ENCODE results near the gene C5orf47. TPM values are rescaled to one million over a fixed set of nuclear protein-coding genes. Genes with fewer than 3 reads are reported as not detected.

C5orf47 gene
- total RNA-seq, 1 donor from 2014 or later, result not detected

DNA sequence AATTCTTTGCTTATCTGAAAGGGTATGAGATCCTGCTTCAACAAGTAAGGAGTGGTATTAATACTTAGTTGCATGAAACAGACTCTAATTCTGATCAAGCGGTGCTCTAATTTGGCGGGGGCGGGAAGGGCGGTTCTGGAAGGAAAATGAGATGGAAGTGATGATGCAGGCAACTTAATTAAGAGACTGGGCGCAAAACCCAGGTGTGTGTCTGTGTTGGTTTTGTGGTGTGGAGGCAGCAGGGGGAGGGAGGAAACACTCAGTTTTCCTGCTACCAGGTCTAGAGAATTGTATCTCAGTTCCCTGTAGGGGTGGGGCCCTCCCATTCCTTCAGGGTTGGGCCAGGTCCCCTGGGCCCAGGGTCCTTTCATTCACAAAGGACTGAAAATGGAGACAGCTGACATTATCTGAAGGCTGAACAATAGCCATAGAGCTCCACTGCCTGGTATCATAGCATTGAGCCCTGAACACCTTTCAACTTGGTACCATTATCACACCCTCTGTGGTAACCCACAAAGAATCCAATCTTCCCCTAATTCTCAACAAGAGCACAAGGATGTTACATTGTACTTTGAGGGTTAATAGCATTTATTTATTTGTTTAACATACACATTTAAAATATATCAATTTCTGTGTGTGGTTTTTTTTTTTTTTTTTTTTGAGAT is 17.2 kb upstream of the C5orf47 start:
- Histone ChIP-seq H3K27me3 (ENCODE audit: control insufficient read depth, insufficient read depth, low read length) (no peaks in the 10 kb centered on the region), H3K4me3 (ENCODE audit: low read depth, low read length) (no peak overlapping the region), H3K36me3 (ENCODE audit: control insufficient read depth, insufficient read depth, low read length) (no peaks in the 10 kb centered on the region)
- no peak for DNase-seq (ENCODE audit: low read depth)
- TF ChIP-seq, protein P1, sequence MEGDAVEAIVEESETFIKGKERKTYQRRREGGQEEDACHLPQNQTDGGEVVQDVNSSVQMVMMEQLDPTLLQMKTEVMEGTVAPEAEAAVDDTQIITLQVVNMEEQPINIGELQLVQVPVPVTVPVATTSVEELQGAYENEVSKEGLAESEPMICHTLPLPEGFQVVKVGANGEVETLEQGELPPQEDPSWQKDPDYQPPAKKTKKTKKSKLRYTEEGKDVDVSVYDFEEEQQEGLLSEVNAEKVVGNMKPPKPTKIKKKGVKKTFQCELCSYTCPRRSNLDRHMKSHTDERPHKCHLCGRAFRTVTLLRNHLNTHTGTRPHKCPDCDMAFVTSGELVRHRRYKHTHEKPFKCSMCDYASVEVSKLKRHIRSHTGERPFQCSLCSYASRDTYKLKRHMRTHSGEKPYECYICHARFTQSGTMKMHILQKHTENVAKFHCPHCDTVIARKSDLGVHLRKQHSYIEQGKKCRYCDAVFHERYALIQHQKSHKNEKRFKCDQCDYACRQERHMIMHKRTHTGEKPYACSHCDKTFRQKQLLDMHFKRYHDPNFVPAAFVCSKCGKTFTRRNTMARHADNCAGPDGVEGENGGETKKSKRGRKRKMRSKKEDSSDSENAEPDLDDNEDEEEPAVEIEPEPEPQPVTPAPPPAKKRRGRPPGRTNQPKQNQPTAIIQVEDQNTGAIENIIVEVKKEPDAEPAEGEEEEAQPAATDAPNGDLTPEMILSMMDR (IDR thresholded peaks at IDR 0.05; ENCODE audit: insufficient read depth, low read length, poor library complexity, severe bottlenecking), result no peak

DNA sequence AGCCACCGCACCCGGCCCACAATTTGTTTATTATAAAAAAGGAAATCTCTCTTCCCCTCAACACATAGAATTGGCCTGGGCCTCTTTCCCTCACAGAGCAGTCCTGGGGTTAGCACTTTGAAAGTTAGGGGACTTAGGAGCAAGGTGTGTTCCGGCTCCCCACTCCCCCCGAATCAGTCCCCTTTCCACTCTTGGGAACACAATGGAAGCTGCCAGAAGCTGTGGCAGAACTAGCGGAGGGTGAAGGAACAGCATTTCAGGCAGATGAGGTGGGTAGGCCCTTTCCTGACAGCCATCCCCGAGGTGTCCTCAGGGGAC is 16.4 kb upstream of the C5orf47 start:
- Histone ChIP-seq H3K27me3 (ENCODE audit: control insufficient read depth, insufficient read depth, low read length) (no peaks in the 10 kb centered on the region), H3K36me3 (ENCODE audit: control insufficient read depth, insufficient read depth, low read length) (no peaks in the 10 kb centered on the region), H3K4me3 (ENCODE audit: low read depth, low read length) (peak overlapping the region; percentile 41)
- TF ChIP-seq, protein P1 (IDR thresholded peaks at IDR 0.05; ENCODE audit: insufficient read depth, low read length, poor library complexity, severe bottlenecking), result no peak
- no peak for DNase-seq (ENCODE audit: low read depth)

DNA sequence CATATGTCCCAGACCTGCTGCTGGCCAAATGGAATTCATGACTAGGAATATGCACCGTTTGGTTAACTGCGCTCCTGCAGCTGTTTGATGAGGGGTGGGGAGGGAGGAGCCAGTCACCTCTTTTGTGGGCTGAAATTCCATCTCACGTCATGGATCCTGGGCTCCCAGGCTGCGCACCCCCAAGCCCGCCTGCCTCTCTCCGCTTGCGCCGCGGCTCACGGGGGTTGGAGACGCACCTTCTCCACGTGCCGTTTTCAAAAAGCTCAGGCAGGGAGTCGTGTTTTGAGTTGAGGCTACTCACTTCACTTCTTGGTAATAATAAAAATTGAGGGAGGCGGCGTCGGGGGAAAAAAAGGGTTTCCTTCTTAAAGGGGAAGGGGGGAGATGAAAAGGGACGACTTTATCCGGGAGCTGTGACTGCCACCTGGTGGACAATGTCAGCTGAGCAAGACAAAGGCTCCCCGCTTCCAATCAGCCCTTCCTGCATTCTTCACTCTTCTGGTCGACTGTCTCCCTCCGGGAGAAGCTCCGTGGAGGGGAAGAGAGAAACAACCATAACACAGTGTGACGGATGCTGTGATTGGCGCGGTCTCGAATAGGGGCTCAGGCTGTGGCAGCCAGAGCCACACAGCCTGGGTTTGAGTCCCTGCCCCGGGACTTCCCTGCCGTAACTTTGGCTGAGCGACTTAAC is 15.9 kb upstream of the C5orf47 start:
- DNase-seq (ENCODE audit: low read depth), result peak; percentile 43

DNA sequence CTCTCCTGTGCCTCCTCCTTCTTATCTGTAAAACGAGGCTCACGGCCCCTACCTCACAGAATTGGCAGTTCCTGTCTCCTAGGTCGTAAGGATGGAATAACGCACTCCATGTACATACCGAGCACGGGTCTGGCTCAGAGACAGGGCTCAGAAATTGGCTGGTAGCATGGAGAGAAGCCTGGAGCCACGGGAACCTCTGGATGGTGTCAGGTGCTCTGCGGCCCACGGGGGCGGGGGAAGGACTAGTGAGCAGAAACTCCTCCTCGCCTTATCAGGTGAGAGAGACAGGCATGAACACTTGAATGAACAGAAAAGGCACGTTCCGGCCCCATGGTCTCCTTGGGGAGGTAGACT is 15.4 kb upstream of the C5orf47 start:
- no peak for DNase-seq (ENCODE audit: low read depth)
- TF ChIP-seq, protein P1 (IDR thresholded peaks at IDR 0.05; ENCODE audit: insufficient read depth, low read length, poor library complexity, severe bottlenecking), result no peak
- H3K4me3 ChIP-seq (ENCODE audit: low read depth, low read length), result peak overlapping the region; percentile 40
- no peaks in the 10 kb centered on the region for H3K36me3 ChIP-seq (ENCODE audit: control insufficient read depth, insufficient read depth, low read length)
- no peaks in the 10 kb centered on the region for H3K27me3 ChIP-seq (ENCODE audit: control insufficient read depth, insufficient read depth, low read length)

More for the DNA sequence above, 15.9 kb upstream of the C5orf47 start:
- Histone ChIP-seq H3K36me3 (ENCODE audit: control insufficient read depth, insufficient read depth, low read length) (no peaks in the 10 kb centered on the region), H3K27me3 (ENCODE audit: control insufficient read depth, insufficient read depth, low read length) (no peaks in the 10 kb centered on the region), H3K4me3 (ENCODE audit: low read depth, low read length) (peak overlapping the region; percentile 41)
- TF ChIP-seq, protein P1 (IDR thresholded peaks at IDR 0.05; ENCODE audit: insufficient read depth, low read length, poor library complexity, severe bottlenecking), result peak; percentile 74

DNA sequence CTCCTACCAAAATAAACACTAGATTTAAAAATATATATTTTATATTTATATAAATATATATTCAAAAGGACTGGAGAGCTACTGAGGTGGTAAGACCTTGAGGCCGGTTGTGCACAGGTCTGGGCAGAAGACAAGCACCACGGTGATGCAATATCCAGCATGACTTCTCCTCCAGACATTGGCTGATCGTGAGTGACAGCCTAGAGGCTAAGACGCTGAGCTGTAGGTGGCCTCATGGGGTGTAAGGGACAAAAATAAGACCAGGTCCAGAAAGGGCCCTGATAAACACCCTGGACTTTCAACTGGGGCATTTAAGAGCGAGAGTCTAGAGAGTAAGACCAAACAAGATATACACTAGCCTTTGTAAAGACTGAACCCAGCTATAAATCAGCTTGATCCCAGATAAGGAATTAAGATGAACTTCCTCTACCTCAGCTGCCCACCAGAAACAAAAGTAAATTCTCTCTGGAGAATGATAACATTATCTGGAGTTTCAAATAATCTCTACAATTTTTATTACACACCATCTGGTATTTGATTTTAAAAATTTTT is 14.2 kb upstream of the C5orf47 start:
- no peaks in the 10 kb centered on the region for H3K36me3 ChIP-seq (ENCODE audit: control insufficient read depth, insufficient read depth, low read length)
- no peaks in the 10 kb centered on the region for H3K27me3 ChIP-seq (ENCODE audit: control insufficient read depth, insufficient read depth, low read length)
- TF ChIP-seq, protein P1 (IDR thresholded peaks at IDR 0.05; ENCODE audit: insufficient read depth, low read length, poor library complexity, severe bottlenecking), result no peak
- no peak for DNase-seq (ENCODE audit: low read depth)
- H3K4me3 ChIP-seq (ENCODE audit: low read depth, low read length), result no peak overlapping the region

All from kidney epithelial cell (primary cell).